WTC11 (cell line): ENCODE results near the gene COL18A1. TPM values are rescaled to one million over a fixed set of nuclear protein-coding genes. Genes with fewer than 3 reads are reported as not detected.
"Not testable (repeated sequence)": the region's sequence is repeated elsewhere in the genome, so short reads cannot be mapped to it uniquely, and the experiment has no call there.

Experiments used
- ATAC-seq: fragments of 200-7000 bp; cut with Tn5 transposase; 2 replicates; pipeline ENCODE4 v1.10.0; 2021; ENCODE audit warnings: mild to moderate bottlenecking, moderate library complexity
- CTCF ChIA-PET: fragments of 300-600 bp; sonication (Branson Sonifier 250); formaldehyde crosslinking; loops from one replicate; lab custom pipeline; 2021; ENCODE audit warnings: antibody characterized with exemption; lab: Charles Lee
- POLR2A ChIA-PET: fragments of 350-600 bp; sonication (Branson Sonifier 250); formaldehyde crosslinking; loops from one replicate; lab custom pipeline; 2021; ENCODE audit warnings: antibody characterized with exemption; lab: Charles Lee
- DNase-seq: peaks from one replicate; pipeline ENCODE4 v3.0.0; 2021; ENCODE audit warnings: low spot score
- H3K27ac Mint-ChIP-seq: 2 replicates; pipeline ENCODE4 v1.8.0; 2021; ENCODE audit warnings: mixed read lengths
- H3K27me3 Mint-ChIP-seq: 2 replicates; pipeline ENCODE4 v1.8.0; 2021; ENCODE audit warnings: low read depth, mild to moderate bottlenecking, moderate library complexity, mixed read lengths
- H3K36me3 Mint-ChIP-seq: 2 replicates; pipeline ENCODE4 v1.8.0; 2021; ENCODE audit warnings: mixed read lengths
- H3K4me1 Mint-ChIP-seq: 2 replicates; pipeline ENCODE4 v1.8.0; 2022; ENCODE audit warnings: mixed read lengths
- H3K4me3 Mint-ChIP-seq: 2 replicates; pipeline ENCODE4 v1.8.0; 2021; ENCODE audit warnings: mild to moderate bottlenecking, moderate library complexity, mixed read lengths
- H3K9me3 Mint-ChIP-seq: 2 replicates; pipeline ENCODE4 v1.8.0; 2021; ENCODE audit warnings: mixed read lengths
- AFF4 ChIP-seq: sonication (generic); formaldehyde crosslinking; IDR thresholded peaks from 2 replicates; pipeline ENCODE4 v1.8.1; 2023; ENCODE audit warnings: mild to moderate bottlenecking, missing genetic modification reagents, borderline replicate concordance
- AR ChIP-seq: fragments of 250-450 bp; sonication (Bioruptor Pico); IDR thresholded peaks from 2 replicates; pipeline ENCODE4 v1.9.0; 2021; ENCODE audit warnings: mild to moderate bottlenecking
- CBFB ChIP-seq: sonication (generic); formaldehyde crosslinking; IDR thresholded peaks from 2 replicates; pipeline ENCODE4 v1.8.1; 2022; ENCODE audit warnings: mild to moderate bottlenecking, low read depth, missing genetic modification reagents
- EMX1 ChIP-seq: fragments of 250-450 bp; sonication (Bioruptor Pico); IDR thresholded peaks from 2 replicates; pipeline ENCODE4 v1.8.0; 2021; ENCODE audit warnings: mild to moderate bottlenecking
- GRHL2 ChIP-seq: fragments of 250-450 bp; sonication (Bioruptor Pico); IDR thresholded peaks from 2 replicates; pipeline ENCODE4 v1.8.0; 2022; ENCODE audit warnings: mild to moderate bottlenecking, moderate library complexity; ENCODE audit not compliant: insufficient replicate concordance, severe bottlenecking
- GTF2I ChIP-seq: fragments of 250-450 bp; sonication (Bioruptor Pico); conservative IDR thresholded peaks from 2 replicates; pipeline ENCODE4 v1.4.0; 2021; ENCODE audit warnings: mild to moderate bottlenecking
- IRF2 ChIP-seq: sonication (generic); formaldehyde crosslinking; IDR thresholded peaks from 2 replicates; pipeline ENCODE4 v1.8.0; 2022; ENCODE audit warnings: low read depth, missing genetic modification reagents, borderline replicate concordance
- NFATC4 ChIP-seq: fragments of 250-450 bp; sonication (Bioruptor Pico); IDR thresholded peaks from 2 replicates; pipeline ENCODE4 v1.9.0; 2021; ENCODE audit warnings: mild to moderate bottlenecking
- NR1H2 ChIP-seq: sonication (generic); formaldehyde crosslinking; IDR thresholded peaks from 2 replicates; pipeline ENCODE4 v1.9.0; 2021; ENCODE audit warnings: mild to moderate bottlenecking, moderate library complexity, missing genetic modification reagents
- OVOL2 ChIP-seq: fragments of 250-450 bp; sonication (Bioruptor Pico); IDR thresholded peaks from 2 replicates; pipeline ENCODE4 v1.9.0; 2021; ENCODE audit warnings: mild to moderate bottlenecking, borderline replicate concordance
- TEAD4 ChIP-seq: sonication (generic); formaldehyde crosslinking; IDR thresholded peaks from 2 replicates; pipeline ENCODE4 v1.8.0; 2022; ENCODE audit warnings: mild to moderate bottlenecking, missing genetic modification reagents
- USF1 ChIP-seq: sonication (generic); formaldehyde crosslinking; IDR thresholded peaks from 2 replicates; pipeline ENCODE4 v1.8.0; 2022; ENCODE audit warnings: mild to moderate bottlenecking, missing genetic modification reagents
- total RNA-seq: library from RNA; stranded (reverse); gene quantifications from 3 replicates; pipeline ENCODE4 v1.2.3, GENCODE V29; 2021

COL18A1 gene
- total RNA-seq, 1 experiment from 2014 or later, result 231 TPM

- ATAC-seq, result no peak
Measured at GRCh38 chr21:45499970-45500577, 95.1 kb downstream of the COL18A1 start.

GRCh38 chr21:45501081-45502005 is 96.4 kb downstream of the COL18A1 start:
- H3K36me3 Mint-ChIP-seq, result peaks cover 36% of the 10 kb centered on the region
- POLR2A ChIA-PET, H3K4me3 Mint-ChIP-seq, ATAC-seq, H3K27me3 Mint-ChIP-seq, H3K27ac Mint-ChIP-seq, DNase-seq, CTCF ChIA-PET, H3K4me1 Mint-ChIP-seq: not testable (repeated sequence)
- peaks cover 19% of the 10 kb centered on the region for H3K9me3 Mint-ChIP-seq

More at GRCh38 chr21:45499970-45500577, 95.1 kb downstream of the COL18A1 start:
- Mint-ChIP-seq H3K9me3 (peaks cover 19% of the 10 kb centered on the region), H3K4me1 (no peaks in the 10 kb centered on the region), H3K27me3 (no peaks in the 10 kb centered on the region), H3K27ac (no peak overlapping the region), H3K4me3 (no peak overlapping the region), H3K36me3 (peaks cover 47% of the 10 kb centered on the region)
- DNase-seq, result no peak
- TF ChIP-seq NFATC4 (CRISPR knock-in tag) (no peak), OVOL2 (CRISPR knock-in tag) (no peak), GTF2I (CRISPR knock-in tag) (no peak), GRHL2 (CRISPR knock-in tag) (no peak), NR1H2 (CRISPR knock-in tag) (no peak), AFF4 (no peak), USF1 (CRISPR knock-in tag) (no peak), IRF2 (CRISPR knock-in tag) (no peak)
- POLR2A ChIA-PET, result no interaction called here
- CTCF ChIA-PET, result no interaction called here

GRCh38 chr21:45502006-45502345 is 97.0 kb downstream of the COL18A1 start:
- Mint-ChIP-seq H3K4me3 (no peak overlapping the region), H3K27me3 (no peaks in the 10 kb centered on the region; the same call in 1 of the 2 replicates), H3K36me3 (peaks cover 33% of the 10 kb centered on the region), H3K27ac (no peak overlapping the region), H3K9me3 (peaks cover 19% of the 10 kb centered on the region), H3K4me1 (no peaks in the 10 kb centered on the region)
- ATAC-seq (no peak), DNase-seq (no peak)
- ChIA-PET POLR2A (no interaction called here), CTCF (no interaction called here)
- TF ChIP-seq AR (no peak), CBFB (CRISPR knock-in tag) (no peak), TEAD4 (CRISPR knock-in tag) (no peak), EMX1 (CRISPR knock-in tag) (no peak)
